Measurements from ENCODE around the gene TAS1R1. TPM values are rescaled to one million over a fixed set of nuclear protein-coding genes. Genes with fewer than 3 reads are reported as not detected.

The TAS1R1 gene
- total and polyA plus RNA-seq, 12 donors = not detected

DNA sequence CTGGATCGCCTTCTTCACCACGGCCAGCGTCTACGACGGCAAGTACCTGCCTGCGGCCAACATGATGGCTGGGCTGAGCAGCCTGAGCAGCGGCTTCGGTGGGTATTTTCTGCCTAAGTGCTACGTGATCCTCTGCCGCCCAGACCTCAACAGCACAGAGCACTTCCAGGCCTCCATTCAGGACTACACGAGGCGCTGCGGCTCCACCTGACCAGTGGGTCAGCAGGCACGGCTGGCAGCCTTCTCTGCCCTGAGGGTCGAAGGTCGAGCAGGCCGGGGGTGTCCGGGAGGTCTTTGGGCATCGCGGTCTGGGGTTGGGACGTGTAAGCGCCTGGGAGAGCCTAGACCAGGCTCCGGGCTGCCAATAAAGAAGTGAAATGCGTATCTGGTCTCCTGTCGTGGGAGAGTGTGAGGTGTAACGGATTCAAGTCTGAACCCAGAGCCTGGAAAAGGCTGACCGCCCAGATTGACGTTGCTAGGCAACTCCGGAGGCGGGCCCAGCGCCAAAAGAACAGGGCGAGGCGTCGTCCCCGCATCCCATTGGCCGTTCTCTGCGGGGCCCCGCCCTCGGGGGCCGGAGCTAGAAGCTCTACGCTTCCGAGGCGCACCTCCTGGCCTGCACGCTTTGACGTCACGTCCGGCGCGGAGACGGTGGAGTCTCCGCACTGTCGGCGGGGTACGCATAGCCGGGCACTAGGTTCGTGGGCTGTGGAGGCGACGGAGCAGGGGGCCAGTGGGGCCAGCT, 24.4 kb downstream of the TAS1R1 start, which contains the start of gene ZBTB48:
TSS of gene ZBTB48 (plus strand) at position 621 of the 745 bp plus-strand sequence. CDS start 616 bp downstream, outside the sequence.
- 12 to 13% methylated on average over 58 of the region's 58 CpGs for WGBS, 2 donors
- H3K4me1 ChIP-seq = peaks cover 18 to 50% (median 40%) of the 10 kb centered on the region in 9 donors

GRCh38 chr1:6580119-6580592, 25.0 kb downstream of the TAS1R1 start:
- Histone ChIP-seq H3K27ac (peak overlapping the region; percentile 68 to 97 (median 94)), H3K4me1 (peaks cover 18 to 54% (median 40%) of the 10 kb centered on the region in 9 donors), H3K27me3 (no peaks in the 10 kb centered on the region), H3K9me3 (no peaks in the 10 kb centered on the region), H3K36me3 (peaks cover 0 to 14% (median 0%) of the 10 kb centered on the region in 9 donors), H3K4me3 (peak overlapping the region; percentile 78 to 98 (median 89))
- 0 to 1% methylated on average over 20 to 30 of the region's 30 CpGs for WGBS, 2 donors
- TF ChIP-seq, protein P1, sequence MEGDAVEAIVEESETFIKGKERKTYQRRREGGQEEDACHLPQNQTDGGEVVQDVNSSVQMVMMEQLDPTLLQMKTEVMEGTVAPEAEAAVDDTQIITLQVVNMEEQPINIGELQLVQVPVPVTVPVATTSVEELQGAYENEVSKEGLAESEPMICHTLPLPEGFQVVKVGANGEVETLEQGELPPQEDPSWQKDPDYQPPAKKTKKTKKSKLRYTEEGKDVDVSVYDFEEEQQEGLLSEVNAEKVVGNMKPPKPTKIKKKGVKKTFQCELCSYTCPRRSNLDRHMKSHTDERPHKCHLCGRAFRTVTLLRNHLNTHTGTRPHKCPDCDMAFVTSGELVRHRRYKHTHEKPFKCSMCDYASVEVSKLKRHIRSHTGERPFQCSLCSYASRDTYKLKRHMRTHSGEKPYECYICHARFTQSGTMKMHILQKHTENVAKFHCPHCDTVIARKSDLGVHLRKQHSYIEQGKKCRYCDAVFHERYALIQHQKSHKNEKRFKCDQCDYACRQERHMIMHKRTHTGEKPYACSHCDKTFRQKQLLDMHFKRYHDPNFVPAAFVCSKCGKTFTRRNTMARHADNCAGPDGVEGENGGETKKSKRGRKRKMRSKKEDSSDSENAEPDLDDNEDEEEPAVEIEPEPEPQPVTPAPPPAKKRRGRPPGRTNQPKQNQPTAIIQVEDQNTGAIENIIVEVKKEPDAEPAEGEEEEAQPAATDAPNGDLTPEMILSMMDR (IDR thresholded peaks at IDR 0.05) = no peak
- DNase-seq (no peak), ATAC-seq (peak in 4 of 8 donors; percentile 1 to 10 (median 5))
- intact Hi-C loops (cut with DNase I) = loop anchor here in 1 of 10 donors (2.0 kb wide), 1 partner anchor 21 kb away; no protein-coding TSS in a partner anchor

More for the DNA sequence above, 24.4 kb downstream of the TAS1R1 start, which contains the start of gene ZBTB48:
- intact Hi-C loops (cut with DNase I) = loop anchor here in 3 of 10 donors (1.0 to 2.0 kb wide), 3 partner anchors 21 to 25 kb away; partner anchors contain the start of genes NOL9 (in 3 of the 3) and TAS1R1 (in 1 of the 3)
- peak; percentile 99 to 100 for DNase-seq
- Histone ChIP-seq H3K27me3 (no peaks in the 10 kb centered on the region), H3K4me3 (peak within 1 kb of the TSS; percentile 78 to 98 (median 89)), H3K27ac (peak within 1 kb of the TSS; percentile 68 to 97 (median 94)), H3K9me3 (no peaks in the 10 kb centered on the region), H3K36me3 (peaks cover 0 to 14% (median 0%) of the 10 kb centered on the region in 9 donors)
- TF ChIP-seq, protein P1 (IDR thresholded peaks at IDR 0.05) = no peak
- ATAC-seq = peak; percentile 95 to 99 (median 98)

DNA sequence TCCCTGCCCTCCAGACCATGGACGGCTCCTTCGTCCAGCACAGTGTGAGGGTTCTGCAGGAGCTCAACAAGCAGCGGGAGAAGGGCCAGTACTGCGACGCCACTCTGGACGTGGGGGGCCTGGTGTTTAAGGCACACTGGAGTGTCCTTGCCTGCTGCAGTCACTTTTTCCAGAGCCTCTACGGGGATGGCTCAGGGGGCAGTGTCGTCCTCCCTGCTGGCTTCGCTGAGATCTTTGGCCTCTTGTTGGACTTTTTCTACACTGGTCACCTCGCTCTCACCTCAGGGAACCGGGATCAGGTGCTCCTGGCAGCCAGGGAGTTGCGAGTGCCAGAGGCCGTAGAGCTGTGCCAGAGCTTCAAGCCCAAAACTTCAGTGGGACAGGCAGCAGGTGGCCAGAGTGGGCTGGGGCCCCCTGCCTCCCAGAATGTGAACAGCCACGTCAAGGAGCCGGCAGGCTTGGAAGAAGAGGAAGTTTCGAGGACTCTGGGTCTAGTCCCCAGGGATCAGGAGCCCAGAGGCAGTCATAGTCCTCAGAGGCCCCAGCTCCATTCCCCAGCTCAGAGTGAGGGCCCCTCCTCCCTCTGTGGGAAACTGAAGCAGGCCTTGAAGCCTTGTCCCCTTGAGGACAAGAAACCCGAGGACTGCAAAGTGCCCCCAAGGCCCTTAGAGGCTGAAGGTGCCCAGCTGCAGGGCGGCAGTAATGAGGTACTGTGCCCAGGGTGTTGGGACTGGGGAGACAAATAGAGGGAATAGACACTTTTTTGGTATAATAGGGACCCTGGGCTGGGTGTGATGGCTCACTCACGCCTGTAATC, 25.7 kb downstream of the TAS1R1 start:
- Histone ChIP-seq H3K36me3 (peaks cover 0 to 14% (median 0%) of the 10 kb centered on the region in 9 donors), H3K27me3 (no peaks in the 10 kb centered on the region), H3K27ac (peak overlapping the region in 9 of 10 donors; percentile 88 to 97 (median 94)), H3K9me3 (no peaks in the 10 kb centered on the region), H3K4me1 (peaks cover 18 to 60% (median 43%) of the 10 kb centered on the region in 9 donors), H3K4me3 (peak overlapping the region; percentile 78 to 98 (median 89))
- intact Hi-C loops (cut with DNase I) = loop anchor here in 1 of 10 donors (2.0 kb wide), 1 partner anchor 20 kb away; no protein-coding TSS in a partner anchor
- 26 to 29% methylated on average over 19 of the region's 19 CpGs for WGBS, 2 donors
- DNase-seq = no peak
- TF ChIP-seq, protein P1 (IDR thresholded peaks at IDR 0.05) = peak in 2 of 9 donors; percentile 22 to 31
- peak in 2 of 8 donors; percentile 0 to 6 for ATAC-seq
